A549 (cell line): ENCODE measurements around the gene LDLRAD4. TPM values are rescaled to one million over a fixed set of nuclear protein-coding genes. Genes with fewer than 3 reads are reported as not detected.

ENCODE experiments used
- ATAC-seq, 2 experiments: fragments of 200-7000 bp in 1 of 2; fragments of >200 bp in 1 of 2; cut with Nextera tagmentation in 1 of 2; cut with Tn5 transposase in 1 of 2; 3 replicates each; pipeline versions ENCODE4 v1.8.0 to v1.9.1; 2018 to 2020; ENCODE audit warnings: mild to moderate bottlenecking in 1 of 2, moderate library complexity in 1 of 2
- CTCF ChIA-PET: fragments of 300-600 bp; sonication (Branson Sonifier 250); formaldehyde crosslinking; extraction: SDS; loops from one replicate; lab custom pipeline; 2021; ENCODE audit warnings: antibody characterized with exemption, inconsistent platforms; lab: Yijun Ruan, JAX
- POLR2A ChIA-PET: fragments of 350-600 bp; formaldehyde crosslinking; extraction: SDS; loops from one replicate; lab custom pipeline; 2021; ENCODE audit warnings: antibody characterized with exemption, inconsistent platforms; lab: Yijun Ruan, JAX
- DNase-seq, 2 experiments: peaks; one replicate each; pipeline versions ENCODE4 v3.0.0 to v3.0.0-alpha.2; 2011 to 2016; ENCODE audit warnings: low read depth in 1 of 2, low spot score in 1 of 2
- FAIRE-seq: peaks from 2 replicates; lab custom pipeline; 2011; peaks lifted over from hg19 to GRCh38; lab: Jason Lieb, UNC
- H3K27ac ChIP-seq, 2 experiments: fragments of >200 bp; sonication (Bioruptor Twin); formaldehyde crosslinking; 3 replicates each; pipeline ENCODE4 v1.5.1; 2016 to 2017
- H3K4me1 ChIP-seq: fragments of >200 bp; sonication (Bioruptor Twin); formaldehyde crosslinking; 3 replicates; pipeline ENCODE4 v1.6.1; 2016
- H3K4me2 ChIP-seq: fragments of >200 bp; sonication (Bioruptor Twin); formaldehyde crosslinking; 3 replicates; pipeline ENCODE4 v1.6.1; 2016
- H3K4me3 ChIP-seq: fragments of >200 bp; sonication (Bioruptor Twin); formaldehyde crosslinking; 3 replicates; pipeline ENCODE4 v1.5.1; 2016
- H3K9me3 ChIP-seq: fragments of >200 bp; sonication (Bioruptor Twin); formaldehyde crosslinking; 3 replicates; pipeline ENCODE4 v1.6.1; 2016
- ATOH8 ChIP-seq: fragments of 250-450 bp; sonication (Bioruptor Pico); IDR thresholded peaks from 2 replicates; pipeline ENCODE4 v1.5.0; 2020; ENCODE audit warnings: low read depth, mild to moderate bottlenecking, moderate library complexity
- CBX2 ChIP-seq: fragments of 200-600 bp; sonication (generic); IDR thresholded peaks from 2 replicates; pipeline ENCODE4 v1.6.1; 2016; ENCODE audit warnings: low read depth, mild to moderate bottlenecking, borderline replicate concordance
- CTCF ChIP-seq: fragments of >200 bp; sonication (Bioruptor Twin); formaldehyde crosslinking; IDR thresholded peaks from 3 replicates; pipeline ENCODE4 v1.5.1; 2016
- E2F6 ChIP-seq: IDR thresholded peaks from 2 replicates; pipeline ENCODE4 v1.6.1; 2012; ENCODE audit warnings: low read depth, borderline replicate concordance
- ELK1 ChIP-seq: fragments of 150-350 bp; IDR thresholded peaks from 2 replicates; pipeline ENCODE4 v1.6.1; 2014; ENCODE audit warnings: low read depth, mild to moderate bottlenecking, low read length
- ESRRA ChIP-seq: fragments of 150-350 bp; IDR thresholded peaks from 2 replicates; pipeline ENCODE4 v1.6.1; 2014; ENCODE audit warnings: mild to moderate bottlenecking, low read length, borderline replicate concordance
- FOSB ChIP-seq: fragments of 250-450 bp; sonication (Bioruptor Pico); IDR thresholded peaks from 2 replicates; pipeline ENCODE4 v1.5.0; 2020; ENCODE audit warnings: mild to moderate bottlenecking, moderate library complexity
- HDAC2 ChIP-seq: fragments of 200-600 bp; sonication (generic); IDR thresholded peaks from 2 replicates; pipeline ENCODE4 v1.6.1; 2016
- HES2 ChIP-seq: fragments of >200 bp; sonication (Bioruptor Twin); formaldehyde crosslinking; IDR thresholded peaks from 2 replicates; pipeline ENCODE4 v1.6.1; 2016
- HOXB5 ChIP-seq: fragments of 250-450 bp; sonication (Bioruptor Pico); IDR thresholded peaks from 2 replicates; pipeline ENCODE4 v1.5.0; 2020; ENCODE audit warnings: mild to moderate bottlenecking, moderate library complexity
- JUN ChIP-seq, 2 experiments: fragments of >200 bp; sonication (Bioruptor Twin); formaldehyde crosslinking; IDR thresholded peaks; 2 replicates in 1 of 2; 3 replicates in 1 of 2; pipeline ENCODE4 v1.6.1; 2016 to 2017
- JUNB ChIP-seq: fragments of >200 bp; sonication (Bioruptor Twin); formaldehyde crosslinking; IDR thresholded peaks from 2 replicates; pipeline ENCODE4 v1.6.1; 2016
- KDM1A ChIP-seq: fragments of 200-600 bp; sonication (generic); IDR thresholded peaks from 2 replicates; pipeline ENCODE4 v1.6.1; 2016; ENCODE audit warnings: low read depth, mild to moderate bottlenecking
- KDM5A ChIP-seq: fragments of 200-600 bp; sonication (generic); IDR thresholded peaks from 2 replicates; pipeline ENCODE4 v1.6.1; 2016; ENCODE audit warnings: antibody characterized with exemption, mild to moderate bottlenecking
- MAX ChIP-seq: IDR thresholded peaks from 2 replicates; pipeline ENCODE4 v1.6.1; 2012
- MAZ ChIP-seq: fragments of 150-350 bp; IDR thresholded peaks from 2 replicates; pipeline ENCODE4 v1.6.1; 2014; ENCODE audit warnings: antibody characterized with exemption, low read depth, low read length, borderline replicate concordance
- MYC ChIP-seq: IDR thresholded peaks from 2 replicates; pipeline ENCODE4 v1.6.1; 2012; ENCODE audit warnings: mild to moderate bottlenecking, inconsistent platforms, low read length, improper control_type of control experiment, borderline replicate concordance
- NFE2L2 ChIP-seq: fragments of 150-350 bp; conservative IDR thresholded peaks from 2 replicates; pipeline ENCODE4 v1.6.1; 2014; ENCODE audit warnings: low read length
- NR3C1 ChIP-seq: fragments of >200 bp; sonication (Bioruptor Twin); formaldehyde crosslinking; IDR thresholded peaks from 3 replicates; pipeline ENCODE4 v1.6.1; 2017
- PBX3 ChIP-seq: IDR thresholded peaks from 2 replicates; pipeline ENCODE4 v1.6.1; 2012
- POLR2AphosphoS2 ChIP-seq: conservative IDR thresholded peaks from 2 replicates; pipeline ENCODE4 v1.6.1; 2012; ENCODE audit warnings: low read length, improper control_type of control experiment, inconsistent platforms
- RAD21 ChIP-seq, 2 experiments: fragments of >200 bp in 1 of 2; sonication (Bioruptor Twin) in 1 of 2; formaldehyde crosslinking in 1 of 2; IDR thresholded peaks in 1 of 2; conservative IDR thresholded peaks in 1 of 2; 2 replicates in 1 of 2; 3 replicates in 1 of 2; pipeline ENCODE4 v1.6.1; 2012 to 2018; ENCODE audit warnings: inconsistent platforms in 1 of 2
- SMC3 ChIP-seq: fragments of >200 bp; sonication (Bioruptor Twin); formaldehyde crosslinking; IDR thresholded peaks from 3 replicates; pipeline ENCODE4 v1.6.1; 2018; ENCODE audit warnings: inconsistent platforms
- SREBF2 ChIP-seq: fragments of 450-650 bp; IDR thresholded peaks from 2 replicates; pipeline ENCODE4 v1.6.1; 2014; ENCODE audit warnings: mild to moderate bottlenecking, moderate library complexity
- TFCP2L1 ChIP-seq: fragments of 250-450 bp; sonication (Bioruptor Pico); IDR thresholded peaks from 2 replicates; pipeline ENCODE4 v1.5.0; 2021; ENCODE audit warnings: mild to moderate bottlenecking
- ZC3H11A ChIP-seq: fragments of 450-650 bp; IDR thresholded peaks from 2 replicates; pipeline ENCODE4 v1.6.1; 2014; ENCODE audit warnings: antibody characterized with exemption, mild to moderate bottlenecking
- ZNF302 ChIP-seq: fragments of 250-450 bp; sonication (Bioruptor Pico); IDR thresholded peaks from 2 replicates; pipeline ENCODE4 v1.9.0; 2021; ENCODE audit warnings: inconsistent platforms, mild to moderate bottlenecking, moderate library complexity
- WGBS: methylation state at CpG from one replicate; pipeline ENCODE4 v1.1.6; 2017; ENCODE audit errors: missing lambda C conversion rate; 5-methylcytosine and 5-hydroxymethylcytosine counted together
- polyA plus RNA-seq, 4 experiments: library from polyadenylated mRNA; depleted of rRNA in 3 of 4; stranded (reverse); fragments of >200 nt; fragmentation: RNase III in 1 of 4; extraction: RNeasy Plus Mini Kit Qiagen cat#74134 plus additional on column Dnase treatment in 1 of 4; gene quantifications; 2 replicates in 3 of 4; 3 replicates in 1 of 4; pipeline ENCODE4 v1.2.3, GENCODE V29; 2011 to 2017

LDLRAD4 gene
- polyA plus RNA-seq, 2 of the 4 experiments (the other 2 are of a cell fraction) = 5.2 to 7.6 TPM

GRCh38 chr18:13643261-13643751, 424.7 kb downstream of the LDLRAD4 start:
- CTCF ChIA-PET = no interaction called here
- no peak overlapping the region for H3K27ac ChIP-seq
- ATAC-seq = no peak
- no peak overlapping the region for H3K4me2 ChIP-seq
- 92% methylated on average over 8 of the region's 16 CpGs for WGBS
- POLR2A ChIA-PET = no interaction called here
- no peak overlapping the region for H3K4me3 ChIP-seq
- no peak for FAIRE-seq
- TF ChIP-seq TFCP2L1 (CRISPR knock-in tag) (no peak), MYC (no peak), JUNB (no peak)
- TF ChIP-seq, all 56 proteins: peak for 0
- H3K9me3 ChIP-seq = no peaks in the 10 kb centered on the region
- DNase-seq = no peak
- no peaks in the 10 kb centered on the region for H3K4me1 ChIP-seq

GRCh38 chr18:13645093-13645492, 426.5 kb downstream of the LDLRAD4 start:
- 92% methylated on average over 9 of the region's 16 CpGs for WGBS
- no peak for DNase-seq
- ATAC-seq = no peak
- ChIA-PET CTCF (no interaction called here), POLR2A (no interaction called here)
- Histone ChIP-seq H3K27ac (no peak overlapping the region), H3K4me3 (no peak overlapping the region), H3K4me1 (no peaks in the 10 kb centered on the region), H3K9me3 (no peaks in the 10 kb centered on the region), H3K4me2 (no peak overlapping the region)
- FAIRE-seq = no peak
- TF ChIP-seq POLR2AphosphoS2 = no peak
- no peak for TF ChIP-seq E2F6
- TF ChIP-seq NR3C1 = no peak
- no peak for TF ChIP-seq PBX3
- no peak for TF ChIP-seq CBX2

GRCh38 chr18:13646633-13647032, 428.1 kb downstream of the LDLRAD4 start:
- TF ChIP-seq HDAC2 (no peak), ELK1 (no peak), MAZ (no peak)
- no peak overlapping the region for H3K4me2 ChIP-seq
- WGBS = 36% methylated on average over 4 of the region's 4 CpGs
- no peaks in the 10 kb centered on the region for H3K4me1 ChIP-seq
- POLR2A ChIA-PET = no interaction called here
- DNase-seq = no peak
- H3K9me3 ChIP-seq = no peaks in the 10 kb centered on the region
- FAIRE-seq = no peak
- no peak for ATAC-seq
- no peak overlapping the region for H3K4me3 ChIP-seq
- CTCF ChIA-PET = no interaction called here
- no peak overlapping the region for H3K27ac ChIP-seq

GRCh38 chr18:13647761-13648160, 429.2 kb downstream of the LDLRAD4 start:
- CTCF ChIA-PET = no interaction called here
- no peak for DNase-seq
- ATAC-seq = no peak
- H3K4me3 ChIP-seq = no peak overlapping the region
- POLR2A ChIA-PET = no interaction called here
- 80% methylated on average over 4 of the region's 4 CpGs for WGBS
- H3K27ac ChIP-seq = no peak overlapping the region
- no peak overlapping the region for H3K4me2 ChIP-seq
- no peaks in the 10 kb centered on the region for H3K4me1 ChIP-seq
- no peaks in the 10 kb centered on the region for H3K9me3 ChIP-seq
- TF ChIP-seq ZNF302 (CRISPR knock-in tag) = no peak
- no peak for TF ChIP-seq ZC3H11A
- TF ChIP-seq HES2 = no peak
- no peak for TF ChIP-seq NFE2L2
- TF ChIP-seq CBX2 = no peak
- no peak for TF ChIP-seq RAD21 (conservative IDR thresholded peaks at IDR 0.05 in 1 of 2, IDR thresholded peaks at IDR 0.05 in 1 of 2)
- no peak for TF ChIP-seq JUNB
- TF ChIP-seq MAX = no peak
- no peak for TF ChIP-seq POLR2AphosphoS2
- TF ChIP-seq KDM5A = no peak
- no peak for TF ChIP-seq SMC3
- TF ChIP-seq SREBF2 = no peak
- no peak for TF ChIP-seq KDM1A
- TF ChIP-seq CTCF = no peak
- TF ChIP-seq HOXB5 (CRISPR knock-in tag) = no peak
- no peak for TF ChIP-seq ATOH8
- TF ChIP-seq JUN (IDR thresholded peaks at IDR 0.05) = no peak
- no peak for TF ChIP-seq ESRRA
- no peak for TF ChIP-seq FOSB (CRISPR knock-in tag)
- TF ChIP-seq, all 56 proteins: peak for 0
- FAIRE-seq = no peak
